ENCODE results near the gene KLF7. TPM values are rescaled to one million over a fixed set of nuclear protein-coding genes. Genes with fewer than 3 reads are reported as not detected.

KLF7 gene
- total RNA-seq, 1 experiment from 2014 or later, result 5.6 TPM

GRCh38 chr2:207214446-207214845 is 48.7 kb upstream of the KLF7 start:
- H3K9ac ChIP-seq (ENCODE audit: low read length), result no peak overlapping the region
- peaks cover 3% of the 10 kb centered on the region for H3K4me1 ChIP-seq (ENCODE audit: insufficient read depth, low read length)
- H3K36me3 ChIP-seq (ENCODE audit: low read depth, low read length), result no peaks in the 10 kb centered on the region
- ChIA-PET CTCF (no interaction called here), POLR2A (ENCODE audit: unreplicated experiment) (interaction anchor here (0.5 kb wide), 1 partner anchor 142 kb away, joined by 3 read pairs; no protein-coding TSS in a partner anchor)
- no peak overlapping the region for H3K4me3 ChIP-seq (ENCODE audit: low read length)
- H3K9me2 ChIP-seq (replicated peaks; ENCODE audit: low read length), result no peaks in the 10 kb centered on the region
- no peak for TF ChIP-seq EZH2phosphoT487 (IDR thresholded peaks at IDR 0.05; ENCODE audit: borderline replicate concordance, low read length)
- TF ChIP-seq CTCF (conservative IDR thresholded peaks at IDR 0.05; ENCODE audit: low read depth, low read length), result no peak
- no peak for TF ChIP-seq EZH2 (IDR thresholded peaks at IDR 0.05; ENCODE audit: low read length, unreplicated experiment)
- ATAC-seq (no peak), DNase-seq (no peak)
- H2AFZ ChIP-seq (ENCODE audit: low read length), result no peak overlapping the region
- H3K79me2 ChIP-seq (ENCODE audit: low read length), result no peaks in the 10 kb centered on the region
- no peaks in the 10 kb centered on the region for H3K27me3 ChIP-seq (ENCODE audit: low read length)
- no peaks in the 10 kb centered on the region for H3F3A ChIP-seq (ENCODE audit: low read length, unreplicated experiment)
- intact Hi-C loops (cut with micrococcal nuclease), result no loop called here
- no peaks in the 10 kb centered on the region for H4K20me1 ChIP-seq (ENCODE audit: low read length)
- no peak overlapping the region for H3K4me2 ChIP-seq (ENCODE audit: low read length)
- BruUV-seq (replicated peaks), result no TSS peak
- H3K9me3 ChIP-seq (ENCODE audit: low read length), result no peaks in the 10 kb centered on the region
- no peak overlapping the region for H3K27ac ChIP-seq (ENCODE audit: low read length)

GRCh38 chr2:207206011-207206410 is 40.3 kb upstream of the KLF7 start:
- Histone ChIP-seq H3K36me3 (ENCODE audit: low read depth, low read length) (no peaks in the 10 kb centered on the region), H3K9me2 (replicated peaks; ENCODE audit: low read length) (no peaks in the 10 kb centered on the region), H4K20me1 (ENCODE audit: low read length) (no peaks in the 10 kb centered on the region), H3K79me2 (ENCODE audit: low read length) (no peaks in the 10 kb centered on the region), H2AFZ (ENCODE audit: low read length) (no peak overlapping the region), H3F3A (ENCODE audit: low read length, unreplicated experiment) (no peaks in the 10 kb centered on the region), H3K27me3 (ENCODE audit: low read length) (no peaks in the 10 kb centered on the region), H3K4me3 (ENCODE audit: low read length) (no peak overlapping the region), H3K4me1 (ENCODE audit: insufficient read depth, low read length) (no peaks in the 10 kb centered on the region), H3K27ac (ENCODE audit: low read length) (no peak overlapping the region), H3K9ac (ENCODE audit: low read length) (no peak overlapping the region), H3K9me3 (ENCODE audit: low read length) (no peaks in the 10 kb centered on the region), H3K4me2 (ENCODE audit: low read length) (no peak overlapping the region)
- BruUV-seq (replicated peaks), result no TSS peak
- intact Hi-C loops (cut with micrococcal nuclease), result no loop called here
- DNase-seq (no peak), ATAC-seq (no peak)
- no peak for TF ChIP-seq CTCF (conservative IDR thresholded peaks at IDR 0.05; ENCODE audit: low read depth, low read length)
- no peak for TF ChIP-seq EZH2 (IDR thresholded peaks at IDR 0.05; ENCODE audit: low read length, unreplicated experiment)
- no peak for TF ChIP-seq EZH2phosphoT487 (IDR thresholded peaks at IDR 0.05; ENCODE audit: borderline replicate concordance, low read length)
- POLR2A ChIA-PET (ENCODE audit: unreplicated experiment), result no interaction called here
- CTCF ChIA-PET, result no interaction called here

- Histone ChIP-seq H3K9me3 (ENCODE audit: low read length) (no peaks in the 10 kb centered on the region), H3K4me3 (ENCODE audit: low read length) (no peak overlapping the region), H3K4me1 (ENCODE audit: insufficient read depth, low read length) (no peaks in the 10 kb centered on the region), H3K27me3 (ENCODE audit: low read length) (no peaks in the 10 kb centered on the region), H3K9ac (ENCODE audit: low read length) (no peak overlapping the region), H4K20me1 (ENCODE audit: low read length) (no peaks in the 10 kb centered on the region), H3K27ac (ENCODE audit: low read length) (no peak overlapping the region), H3K4me2 (ENCODE audit: low read length) (no peak overlapping the region), H3F3A (ENCODE audit: low read length, unreplicated experiment) (no peaks in the 10 kb centered on the region), H3K9me2 (replicated peaks; ENCODE audit: low read length) (no peaks in the 10 kb centered on the region), H3K36me3 (ENCODE audit: low read depth, low read length) (no peaks in the 10 kb centered on the region), H3K79me2 (ENCODE audit: low read length) (no peaks in the 10 kb centered on the region), H2AFZ (ENCODE audit: low read length) (no peak overlapping the region)
- POLR2A ChIA-PET (ENCODE audit: unreplicated experiment), result no interaction called here
- DNase-seq, result no peak
- no TSS peak for BruUV-seq (replicated peaks)
- no peak for ATAC-seq
- CTCF ChIA-PET, result interaction anchor here (0.6 kb wide), 1 partner anchor 41 kb away, joined by 5 read pairs; no protein-coding TSS in a partner anchor
- TF ChIP-seq CTCF (conservative IDR thresholded peaks at IDR 0.05; ENCODE audit: low read depth, low read length), result no peak
- no peak for TF ChIP-seq EZH2phosphoT487 (IDR thresholded peaks at IDR 0.05; ENCODE audit: borderline replicate concordance, low read length)
- TF ChIP-seq EZH2 (IDR thresholded peaks at IDR 0.05; ENCODE audit: low read length, unreplicated experiment), result no peak
- intact Hi-C loops (cut with micrococcal nuclease), result no loop called here
Observed at GRCh38 chr2:207205173-207205957, 39.6 kb upstream of the KLF7 start.

All from PC-3 (cell line).